GM12874 (cell line): ENCODE data around the gene BCL7A.

Experiments
- TF ChIP-seq, protein P1 (sequence below): IDR thresholded peaks from 2 replicates; pipeline ENCODE4 v1.5.1; 2011; ENCODE audit warnings: low read depth, mild to moderate bottlenecking, control low read depth, low read length, moderate library complexity; ENCODE audit not compliant: insufficient read depth

BCL7A gene

DNA sequence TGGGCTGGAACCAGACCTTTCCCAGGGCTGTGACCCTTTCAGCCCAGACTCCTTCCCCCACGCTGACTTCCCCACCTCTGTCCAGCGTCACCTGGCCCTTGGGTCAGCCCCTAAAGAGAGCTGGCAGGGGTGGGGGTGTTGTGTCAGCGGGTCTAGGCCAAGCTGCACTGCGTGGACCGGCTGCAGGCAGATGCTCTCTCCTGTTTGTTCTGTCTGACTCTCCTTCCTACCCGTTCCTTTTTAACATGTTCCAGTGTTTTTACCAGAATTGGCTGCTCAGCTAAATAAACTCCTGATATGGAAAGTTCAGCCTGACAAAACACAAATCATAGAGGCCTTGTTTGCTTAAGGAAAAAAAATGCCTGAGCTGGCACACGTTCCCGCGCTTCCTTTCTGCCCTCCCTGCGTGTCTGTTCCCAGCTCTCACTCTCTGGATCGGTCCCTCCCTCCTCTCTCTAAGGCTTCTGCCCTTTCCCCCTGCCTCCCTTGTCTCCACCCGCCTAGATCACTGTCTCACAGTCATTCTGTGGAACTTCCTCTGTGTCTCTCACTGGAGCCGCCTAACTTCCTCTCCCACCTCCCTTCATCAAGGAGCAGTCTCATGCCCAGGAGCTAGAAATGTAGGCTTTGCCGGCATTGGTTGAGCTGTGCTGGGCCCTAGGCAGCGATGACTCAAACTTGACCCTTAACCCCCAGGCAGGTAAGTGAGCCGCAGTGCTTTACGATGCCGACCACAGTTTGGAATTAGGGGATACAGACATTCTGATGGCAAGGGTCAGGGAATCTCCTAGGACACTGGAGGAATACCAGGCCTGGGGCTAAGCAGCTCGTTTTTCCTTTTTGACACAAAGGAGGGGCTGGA is 41.4 kb downstream of the BCL7A start:
- TF ChIP-seq, protein P1, sequence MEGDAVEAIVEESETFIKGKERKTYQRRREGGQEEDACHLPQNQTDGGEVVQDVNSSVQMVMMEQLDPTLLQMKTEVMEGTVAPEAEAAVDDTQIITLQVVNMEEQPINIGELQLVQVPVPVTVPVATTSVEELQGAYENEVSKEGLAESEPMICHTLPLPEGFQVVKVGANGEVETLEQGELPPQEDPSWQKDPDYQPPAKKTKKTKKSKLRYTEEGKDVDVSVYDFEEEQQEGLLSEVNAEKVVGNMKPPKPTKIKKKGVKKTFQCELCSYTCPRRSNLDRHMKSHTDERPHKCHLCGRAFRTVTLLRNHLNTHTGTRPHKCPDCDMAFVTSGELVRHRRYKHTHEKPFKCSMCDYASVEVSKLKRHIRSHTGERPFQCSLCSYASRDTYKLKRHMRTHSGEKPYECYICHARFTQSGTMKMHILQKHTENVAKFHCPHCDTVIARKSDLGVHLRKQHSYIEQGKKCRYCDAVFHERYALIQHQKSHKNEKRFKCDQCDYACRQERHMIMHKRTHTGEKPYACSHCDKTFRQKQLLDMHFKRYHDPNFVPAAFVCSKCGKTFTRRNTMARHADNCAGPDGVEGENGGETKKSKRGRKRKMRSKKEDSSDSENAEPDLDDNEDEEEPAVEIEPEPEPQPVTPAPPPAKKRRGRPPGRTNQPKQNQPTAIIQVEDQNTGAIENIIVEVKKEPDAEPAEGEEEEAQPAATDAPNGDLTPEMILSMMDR, result no peak

DNA sequence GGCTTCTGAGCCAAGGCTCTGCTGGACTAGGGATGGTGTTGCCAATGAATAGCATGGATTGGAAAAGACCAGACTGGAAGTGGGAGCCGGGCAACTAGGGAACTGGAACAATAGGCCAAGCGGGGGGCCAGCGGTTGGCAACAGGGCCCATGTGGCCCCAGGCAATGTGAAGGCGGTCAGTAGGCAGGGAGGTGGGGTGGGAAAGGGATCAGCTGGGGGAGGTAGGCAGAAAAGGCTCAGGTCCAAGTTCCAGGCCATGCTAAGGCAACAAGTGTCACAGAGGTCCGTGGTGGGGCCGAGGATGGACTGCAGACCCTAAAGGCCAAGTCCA is 42.0 kb downstream of the BCL7A start:
- TF ChIP-seq, protein P1, result no peak

DNA sequence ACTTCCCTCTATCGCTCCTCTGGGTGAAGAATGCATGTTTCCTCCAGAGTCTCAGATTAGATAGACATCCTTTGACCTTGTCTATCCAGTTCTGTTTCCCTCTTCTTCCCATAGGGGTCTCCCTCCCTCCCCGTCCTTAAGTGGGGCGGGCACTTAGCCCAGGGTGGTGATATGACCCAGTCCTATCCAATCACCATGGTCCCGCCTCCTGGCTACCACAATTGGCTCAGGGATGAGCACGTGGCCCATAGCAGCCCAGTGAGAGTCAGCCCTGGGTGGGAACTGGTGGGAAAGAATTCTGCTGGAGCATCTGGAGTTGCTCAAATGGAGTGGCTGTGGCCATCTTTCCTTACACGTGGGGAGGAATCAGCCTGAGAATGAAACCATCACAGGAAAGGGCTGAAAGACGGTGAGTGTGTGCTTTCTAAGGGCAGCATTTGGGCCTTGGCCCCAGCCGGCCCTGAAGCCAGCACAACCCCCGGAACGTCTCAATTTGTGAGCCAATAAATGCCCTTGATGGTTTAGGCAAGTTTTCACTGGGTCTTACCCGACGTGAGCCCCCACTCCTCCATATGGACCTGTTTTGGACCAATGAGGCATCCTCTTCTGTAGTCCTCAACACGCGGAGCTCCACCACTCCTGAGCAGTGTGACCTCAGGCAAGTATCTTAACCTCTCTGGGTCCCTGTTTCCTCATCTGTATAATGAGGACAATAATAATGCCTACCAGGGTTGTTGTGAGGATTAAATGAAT is 42.5 kb downstream of the BCL7A start:
- TF ChIP-seq, protein P1, result peak; percentile 29; the same call in 1 of the 2 replicates

DNA sequence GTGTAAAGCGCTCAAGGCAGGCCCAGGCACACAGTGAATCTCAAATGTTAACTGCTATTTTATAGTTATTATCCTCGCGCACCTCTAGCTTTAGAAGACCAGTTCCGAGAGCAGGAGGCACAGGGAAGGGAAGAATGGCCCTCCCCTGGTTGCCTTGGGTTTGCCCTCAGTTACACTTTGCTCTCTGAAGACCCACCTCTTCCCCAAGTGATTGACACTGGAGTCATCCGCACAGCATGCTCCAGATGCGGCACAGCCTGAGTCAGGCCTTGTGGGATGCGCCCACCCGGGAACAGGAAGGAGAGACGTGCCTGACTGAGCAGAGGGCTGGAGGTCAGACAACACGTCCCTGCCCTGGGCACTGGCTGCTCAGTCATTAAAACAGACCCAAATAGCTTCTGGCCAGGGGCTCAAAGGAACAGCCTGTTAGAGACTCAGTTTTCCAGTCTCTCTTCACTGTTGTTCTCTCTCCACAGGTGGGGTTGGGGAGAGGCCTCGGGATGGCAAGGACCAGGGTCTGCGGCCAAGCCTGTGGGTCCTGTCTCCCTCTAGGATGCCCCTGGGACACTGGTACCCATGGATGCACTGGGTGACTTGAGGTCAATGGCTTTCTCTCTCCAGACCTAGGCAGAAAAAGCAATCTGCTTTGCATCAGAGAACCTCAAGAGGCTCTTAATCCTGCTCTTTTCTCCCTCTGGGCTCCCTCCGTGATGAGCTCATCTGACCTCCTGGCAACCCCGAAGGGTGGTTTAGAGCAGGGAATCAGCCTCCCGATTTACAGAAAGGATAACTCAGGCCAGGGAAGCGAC is 43.3 kb downstream of the BCL7A start:
- TF ChIP-seq, protein P1, result no peak

DNA sequence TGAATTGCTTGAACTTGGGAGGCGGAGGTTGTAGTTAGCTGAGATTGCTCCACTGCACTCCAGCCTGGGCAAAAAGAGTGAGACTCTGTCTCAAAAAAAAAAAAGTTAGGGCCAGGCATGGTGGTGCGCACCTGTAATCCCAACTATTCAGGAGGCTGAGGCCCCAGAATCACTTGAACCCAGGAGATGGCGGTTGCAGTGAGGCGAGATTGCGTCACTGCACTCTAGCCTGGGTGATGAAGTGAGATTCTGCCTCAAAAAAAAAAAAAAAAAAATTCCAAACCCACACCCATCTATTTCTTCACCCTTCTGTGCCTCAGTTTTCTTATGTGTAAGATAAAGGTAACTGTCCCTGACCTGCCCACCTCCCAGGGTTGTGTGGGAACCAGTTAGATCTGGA is 45.9 kb downstream of the BCL7A start:
- TF ChIP-seq, protein P1, result no peak

DNA sequence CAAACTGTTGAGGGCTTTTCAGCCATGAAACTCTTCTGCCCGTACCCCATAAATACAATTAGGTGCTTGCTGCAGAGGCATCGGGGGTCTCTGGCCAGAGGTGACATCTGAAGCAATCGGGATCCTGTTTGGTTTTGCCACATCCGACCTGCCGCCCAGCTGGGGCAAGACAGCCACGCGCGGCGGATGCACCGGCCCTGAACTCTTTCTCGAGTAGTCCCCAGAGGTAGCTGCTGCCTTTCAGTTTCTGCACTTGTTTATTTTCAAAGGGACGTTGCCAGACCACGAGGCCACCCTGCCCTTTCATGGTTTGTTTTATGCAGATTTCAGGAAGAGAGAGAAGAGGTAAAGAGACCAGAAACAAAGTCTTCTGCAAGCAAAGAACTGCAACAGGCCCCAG is 46.3 kb downstream of the BCL7A start:
- TF ChIP-seq, protein P1, result no peak
